ENCODE results near the gene LPCAT2.

LPCAT2 gene

DNA sequence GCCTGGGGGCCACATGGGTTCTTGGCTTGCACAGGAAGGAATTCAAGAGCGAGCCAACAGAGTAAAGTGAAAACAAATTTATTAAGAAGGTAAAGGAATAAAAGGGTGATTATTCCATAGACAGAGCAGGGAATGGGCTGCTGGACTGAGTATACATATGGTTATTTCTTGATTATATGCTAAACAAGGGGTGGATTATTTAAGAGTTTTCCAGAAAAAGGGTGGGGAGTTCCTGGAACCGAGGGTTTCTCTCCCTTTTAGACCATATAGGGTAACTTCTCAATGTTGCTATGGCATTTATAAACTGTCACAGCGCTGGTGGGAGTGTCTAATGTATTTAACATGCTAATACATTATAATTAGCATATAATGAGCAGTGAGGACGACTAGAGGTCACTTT, 27.8 kb upstream of the LPCAT2 start:
- DNase-seq: no peak

DNA sequence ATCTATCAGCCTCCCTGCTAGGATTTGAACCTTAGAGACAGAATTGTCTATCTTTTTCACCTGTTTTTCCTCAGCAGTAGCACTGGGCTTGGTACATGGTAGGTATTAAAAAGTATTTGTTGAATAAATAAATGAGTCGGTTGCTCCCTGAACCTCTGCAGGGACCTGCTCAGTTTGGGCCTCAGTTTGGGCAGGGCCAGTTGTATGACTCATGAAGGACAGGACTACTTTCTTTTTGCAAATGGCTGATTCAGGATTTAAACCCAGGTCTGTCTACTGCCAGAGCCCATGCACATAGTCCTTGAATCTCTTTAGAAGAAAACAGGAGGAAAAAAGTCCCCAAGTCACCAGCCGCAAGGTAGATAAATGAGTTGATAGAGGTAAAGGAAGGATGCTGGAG, 26.8 kb upstream of the LPCAT2 start:
- no peak for DNase-seq

DNA sequence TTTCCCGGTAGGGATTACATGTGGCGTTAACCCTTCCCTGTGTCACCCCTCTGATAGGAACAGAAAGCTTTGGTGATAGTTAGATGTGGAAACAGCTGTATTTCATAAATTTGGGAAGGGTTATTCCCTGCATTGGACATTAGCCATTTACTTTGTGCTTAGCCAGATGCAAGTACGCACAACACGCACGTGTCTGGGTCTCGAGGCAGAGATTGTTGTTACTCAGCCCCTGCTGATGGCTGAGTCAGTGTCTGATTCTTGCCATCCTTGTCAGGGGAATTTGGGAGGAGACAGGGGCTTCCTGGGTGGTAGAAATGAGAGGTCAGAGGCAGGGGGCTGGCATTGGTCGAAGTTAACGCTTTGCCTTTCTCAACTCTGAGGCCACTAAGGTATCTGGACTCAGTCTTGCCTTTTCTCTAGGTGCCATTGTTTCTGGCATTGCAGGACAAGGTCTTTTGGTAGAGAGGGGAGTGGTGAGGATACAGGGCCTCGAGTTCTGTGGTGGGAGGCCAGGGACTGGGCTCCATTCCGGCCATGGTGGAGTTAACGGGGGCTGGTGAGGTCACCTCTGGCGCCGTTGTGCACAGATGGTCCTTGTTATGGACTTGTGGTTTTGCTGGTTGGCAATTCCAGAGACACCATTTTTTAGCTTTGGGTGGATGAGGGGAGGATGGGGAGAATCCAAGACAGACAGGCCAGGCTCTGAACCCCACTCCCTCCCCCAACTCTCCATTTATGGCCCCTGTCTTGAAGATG, 21.6 kb upstream of the LPCAT2 start:
- no peak for DNase-seq

DNA sequence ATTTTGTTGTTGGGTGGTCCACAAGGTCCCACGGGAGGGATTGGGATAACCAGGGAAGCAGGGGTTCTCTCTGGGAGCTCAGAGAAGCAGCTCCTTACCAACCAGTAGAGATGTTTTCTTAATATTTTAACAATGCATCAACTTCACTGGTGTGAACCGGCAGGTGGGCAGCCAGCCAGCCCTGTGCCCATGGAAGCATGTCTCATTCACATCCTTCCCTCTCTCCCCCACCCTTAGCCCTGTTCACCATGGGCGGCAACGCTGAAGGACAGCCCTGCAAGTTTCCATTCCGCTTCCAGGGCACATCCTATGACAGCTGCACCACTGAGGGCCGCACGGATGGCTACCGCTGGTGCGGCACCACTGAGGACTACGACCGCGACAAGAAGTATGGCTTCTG, 20.6 kb upstream of the LPCAT2 start:
- DNase-seq: no peak

DNA sequence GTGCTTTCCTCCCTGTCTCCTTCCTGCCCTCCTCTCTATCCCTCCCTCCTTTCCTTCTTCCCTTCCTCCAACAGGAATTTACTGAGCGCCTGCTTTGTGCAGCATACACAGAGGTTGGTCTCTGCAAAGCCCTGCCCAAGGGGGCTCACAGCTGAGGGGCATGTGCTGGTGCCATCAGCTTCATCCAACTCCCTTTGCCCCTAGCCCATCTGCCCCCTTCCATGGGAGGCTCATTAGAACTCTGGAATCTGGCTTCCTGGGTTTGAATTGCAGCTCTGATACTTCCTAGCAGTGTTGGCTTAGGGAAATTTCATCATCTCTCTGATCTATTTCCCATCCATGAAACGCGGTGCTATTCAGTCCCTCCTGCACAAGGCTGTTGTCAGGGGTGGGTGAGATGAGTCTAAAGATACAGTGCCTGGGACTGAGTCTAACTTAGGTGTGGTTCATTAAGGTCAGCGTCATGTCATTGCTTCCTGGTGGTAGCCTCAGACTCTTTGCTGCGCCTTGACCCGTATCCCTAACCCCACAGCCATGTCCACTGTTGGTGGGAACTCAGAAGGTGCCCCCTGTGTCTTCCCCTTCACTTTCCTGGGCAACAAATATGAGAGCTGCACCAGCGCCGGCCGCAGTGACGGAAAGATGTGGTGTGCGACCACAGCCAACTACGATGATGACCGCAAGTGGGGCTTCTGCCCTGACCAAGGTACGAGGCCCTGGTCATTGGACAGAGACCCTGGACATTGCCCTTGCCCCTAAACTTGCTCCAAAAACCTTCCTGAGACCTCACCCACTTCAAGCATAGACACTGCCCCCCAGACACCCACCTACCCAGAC, 19.5 kb upstream of the LPCAT2 start:
- DNase-seq: no peak

DNA sequence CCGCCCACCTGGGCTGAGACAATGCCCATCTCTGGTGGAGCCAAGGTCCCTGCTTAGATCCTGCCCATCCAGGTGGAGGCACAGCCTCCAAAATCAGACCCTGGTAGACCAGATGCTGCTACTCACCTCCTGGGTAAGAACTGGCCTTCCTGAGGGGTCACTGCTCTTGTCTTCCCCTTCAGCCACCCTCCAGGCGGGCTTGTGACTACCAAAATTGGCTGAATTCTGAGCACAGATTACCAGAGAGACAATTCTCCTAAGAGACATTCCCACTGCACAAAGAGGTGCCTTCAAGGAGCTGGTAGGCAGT, 19.0 kb upstream of the LPCAT2 start:
- DNase-seq: no peak

DNA sequence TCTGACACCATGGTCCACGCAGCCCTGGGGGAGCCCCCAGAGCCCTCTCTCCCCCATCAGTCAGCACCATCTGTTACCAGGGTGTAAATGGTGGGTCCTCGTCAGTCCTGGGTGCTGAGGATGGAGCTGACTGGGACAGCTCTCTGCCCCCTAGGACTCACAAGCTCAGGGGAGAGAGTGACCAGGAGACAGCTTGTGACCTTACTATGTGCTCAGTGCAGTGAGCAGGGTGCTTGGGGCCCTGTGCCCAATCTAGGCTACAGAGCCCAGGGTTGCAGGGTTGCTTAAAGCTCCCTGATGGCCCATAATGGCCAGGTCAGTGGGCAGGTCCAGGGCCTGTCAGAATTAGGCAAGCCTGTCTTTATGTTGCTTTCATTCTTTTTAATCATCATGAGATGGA, 18.6 kb upstream of the LPCAT2 start:
- no peak for DNase-seq

DNA sequence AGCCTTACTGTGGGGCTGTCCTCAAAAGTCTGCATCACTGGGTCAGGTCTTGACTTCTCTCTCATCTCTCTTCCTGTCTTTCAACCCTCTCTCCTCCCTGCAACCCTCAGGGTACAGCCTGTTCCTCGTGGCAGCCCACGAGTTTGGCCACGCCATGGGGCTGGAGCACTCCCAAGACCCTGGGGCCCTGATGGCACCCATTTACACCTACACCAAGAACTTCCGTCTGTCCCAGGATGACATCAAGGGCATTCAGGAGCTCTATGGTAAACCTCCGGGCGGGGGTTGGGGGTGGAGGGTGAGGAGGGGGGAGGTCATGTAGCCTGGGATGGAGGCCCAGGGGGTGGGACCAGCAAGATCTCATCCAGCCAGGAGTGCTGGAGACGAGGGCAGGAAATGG, 17.2 kb upstream of the LPCAT2 start:
- DNase-seq: no peak

DNA sequence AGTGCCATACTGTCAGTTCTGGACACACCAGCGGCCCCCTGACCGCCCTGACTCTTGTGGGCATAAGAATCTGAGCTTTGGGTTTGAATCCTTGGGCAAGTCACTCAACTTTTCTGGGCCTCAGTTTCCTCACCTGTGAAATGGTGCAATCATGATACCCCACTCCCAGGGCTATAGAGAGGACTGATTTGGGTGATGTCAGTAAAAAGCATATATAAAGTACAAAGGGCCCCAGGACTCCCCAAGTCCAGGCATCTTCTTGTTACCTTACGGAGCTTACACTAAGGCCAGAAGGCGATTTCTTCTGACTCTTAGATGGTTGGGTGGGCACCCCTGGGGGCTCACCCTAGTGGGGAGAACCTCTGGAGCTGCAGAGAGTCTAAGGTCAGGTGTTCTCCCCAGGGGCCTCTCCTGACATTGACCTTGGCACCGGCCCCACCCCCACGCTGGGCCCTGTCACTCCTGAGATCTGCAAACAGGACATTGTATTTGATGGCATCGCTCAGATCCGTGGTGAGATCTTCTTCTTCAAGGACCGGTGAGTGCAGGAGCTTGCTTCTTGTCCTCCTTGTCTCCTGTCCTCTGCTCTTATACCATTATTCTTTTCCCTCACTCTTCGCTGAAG, 16.0 kb upstream of the LPCAT2 start:
- no peak for DNase-seq

DNA sequence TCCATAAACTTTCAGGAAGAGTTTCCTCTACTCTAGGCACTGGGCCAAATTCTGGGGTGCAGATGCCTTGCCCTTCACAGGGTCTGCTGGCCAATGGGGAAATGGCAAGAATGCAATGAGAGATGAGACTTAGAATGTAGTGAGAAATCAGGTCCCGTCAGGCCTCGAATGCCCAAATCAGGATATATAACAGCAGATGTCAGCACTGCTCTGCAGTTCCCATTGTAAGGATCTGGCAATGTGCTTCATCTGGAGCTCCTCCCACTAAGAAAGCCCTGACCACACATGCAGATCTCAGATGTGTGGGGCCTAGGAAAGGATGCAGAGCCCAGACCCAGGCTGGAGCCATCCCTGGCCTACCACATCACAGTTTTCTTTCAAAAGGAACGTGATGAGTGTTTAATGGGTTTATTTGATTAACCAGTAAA, 13.9 kb upstream of the LPCAT2 start:
- DNase-seq: no peak

DNA sequence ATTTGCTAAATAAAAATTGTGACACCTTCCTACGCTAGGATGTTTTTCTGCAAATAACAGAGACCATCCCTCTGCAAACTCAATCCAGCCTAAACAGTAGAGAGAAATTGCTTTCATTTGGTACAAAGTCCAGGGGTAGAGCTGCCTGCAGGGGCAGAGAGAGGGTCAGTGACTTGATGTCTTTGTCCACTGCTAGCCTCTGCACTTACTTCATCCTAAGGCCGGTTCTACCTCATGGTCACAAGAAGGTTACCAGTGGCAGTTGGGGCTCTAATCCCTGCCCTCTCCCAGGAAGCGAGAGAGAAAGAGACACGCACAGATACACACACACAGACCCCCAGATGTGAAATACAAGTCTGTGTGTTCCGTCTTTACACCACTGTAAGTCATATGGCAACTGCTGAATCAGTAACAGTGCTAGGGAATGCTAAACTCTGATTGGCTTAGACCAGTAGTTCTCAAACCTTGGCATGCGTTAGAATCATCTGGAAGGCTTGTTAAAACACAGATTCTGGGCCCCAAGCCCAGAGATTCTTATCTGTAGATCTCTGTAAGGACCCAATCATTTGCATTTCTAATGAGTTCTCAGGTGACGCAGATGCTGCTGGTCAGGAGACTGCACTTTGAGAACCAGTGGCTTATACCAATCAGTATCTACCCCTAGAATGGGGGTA, 13.1 kb upstream of the LPCAT2 start:
- DNase-seq: no peak

DNA sequence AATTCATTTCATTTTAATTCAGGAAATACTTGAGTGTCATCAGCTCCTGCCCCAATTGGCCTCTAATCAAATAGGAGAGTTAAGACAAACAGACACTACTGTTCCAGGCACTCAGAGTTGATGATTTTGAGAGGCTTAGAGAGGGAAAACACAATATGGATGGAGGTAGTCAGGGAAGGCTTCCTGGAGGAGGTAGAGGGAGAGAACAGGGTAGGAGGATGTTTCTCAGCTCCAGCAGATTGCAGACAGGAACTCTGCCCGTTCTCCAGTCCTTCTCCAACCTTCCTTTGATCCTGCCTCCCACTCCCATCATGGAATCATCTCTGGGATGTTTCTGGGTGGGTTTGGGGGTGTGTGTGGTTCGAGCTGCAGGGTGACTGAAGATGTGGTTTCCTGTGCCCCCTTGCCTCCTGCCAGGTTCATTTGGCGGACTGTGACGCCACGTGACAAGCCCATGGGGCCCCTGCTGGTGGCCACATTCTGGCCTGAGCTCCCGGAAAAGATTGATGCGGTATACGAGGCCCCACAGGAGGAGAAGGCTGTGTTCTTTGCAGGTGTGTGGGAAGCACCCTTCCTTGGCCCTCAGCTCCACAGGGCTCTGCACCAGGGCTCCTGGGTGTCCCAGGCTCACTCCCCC, 12.2 kb upstream of the LPCAT2 start:
- no peak for DNase-seq

DNA sequence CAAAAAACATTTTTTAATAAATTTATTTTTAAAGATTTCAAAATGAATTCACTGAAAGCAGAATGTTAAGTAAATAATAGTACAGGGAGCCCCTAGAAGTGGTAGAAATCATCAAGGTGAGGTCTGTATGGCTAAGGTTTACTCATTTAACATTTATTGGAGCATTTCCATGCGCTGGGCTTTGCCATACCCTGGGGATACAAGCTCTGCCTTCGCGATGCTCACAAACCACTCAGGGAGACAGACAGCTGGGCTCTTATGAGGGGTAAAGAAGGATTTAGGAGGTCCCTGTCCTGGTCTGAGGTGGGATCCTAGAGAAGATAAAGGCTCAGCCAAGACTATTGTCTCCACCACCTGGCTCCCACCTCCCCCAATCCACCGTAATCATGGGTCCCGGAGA, 11.3 kb upstream of the LPCAT2 start:
- DNase-seq: no peak

DNA sequence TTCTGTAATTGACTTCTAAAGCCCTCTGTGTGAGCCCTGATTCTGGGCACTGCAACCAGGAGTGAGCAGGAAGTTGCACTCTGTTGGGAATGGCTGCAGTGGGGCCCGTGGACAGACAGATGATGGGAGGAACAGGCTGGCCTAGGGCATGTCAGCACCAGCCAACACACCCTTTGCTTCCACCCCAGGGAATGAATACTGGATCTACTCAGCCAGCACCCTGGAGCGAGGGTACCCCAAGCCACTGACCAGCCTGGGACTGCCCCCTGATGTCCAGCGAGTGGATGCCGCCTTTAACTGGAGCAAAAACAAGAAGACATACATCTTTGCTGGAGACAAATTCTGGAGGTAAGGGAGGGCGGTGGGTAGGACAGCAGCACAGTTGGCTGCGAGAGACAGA, 10.8 kb upstream of the LPCAT2 start:
- DNase-seq: no peak

DNA sequence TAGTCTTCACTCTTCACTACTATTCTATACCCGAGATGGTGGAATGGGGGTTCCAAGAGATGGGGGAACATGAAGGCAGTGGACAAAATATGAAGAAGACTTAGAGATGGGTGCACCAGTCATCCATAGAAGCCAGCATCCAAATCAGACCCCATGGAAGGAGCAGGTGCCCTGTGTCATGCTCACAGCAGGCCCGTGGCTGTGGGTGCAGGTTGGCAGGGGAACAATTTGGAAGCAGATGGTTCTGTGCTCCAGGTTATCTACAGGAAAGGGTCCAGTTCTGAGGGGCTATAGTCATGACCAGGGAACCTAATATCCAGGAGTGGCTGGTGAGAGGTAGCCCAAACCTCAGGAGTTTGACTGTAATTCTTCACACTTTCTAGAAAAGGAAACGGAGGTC, 9.6 kb upstream of the LPCAT2 start:
- no peak for DNase-seq

DNA sequence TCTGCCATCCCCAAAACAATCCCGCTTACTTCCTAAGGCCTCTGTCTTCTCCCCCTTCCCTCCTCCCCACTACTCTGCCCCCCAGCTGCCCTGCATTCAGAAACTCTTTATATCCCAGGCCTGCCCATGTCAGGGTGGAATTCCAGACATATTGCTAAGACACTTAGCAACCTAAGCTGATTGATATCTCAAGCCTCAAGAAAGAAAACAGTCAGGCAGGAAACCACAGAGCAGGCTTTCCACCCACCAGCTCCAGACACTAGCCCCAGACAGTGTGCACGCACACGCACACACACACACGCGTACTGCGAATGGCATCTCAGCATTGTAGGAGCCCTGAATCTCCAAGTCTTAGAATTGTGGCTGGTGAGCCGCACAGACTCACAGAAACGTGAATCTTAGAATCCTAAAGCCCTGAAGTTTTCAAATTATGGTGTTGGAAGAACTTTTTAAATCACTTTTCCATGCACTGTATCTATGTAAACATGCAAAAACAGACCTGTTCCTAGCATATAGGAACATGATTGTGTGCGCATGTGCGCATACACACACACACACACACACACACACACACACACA, 8.8 kb upstream of the LPCAT2 start:
- peak in 1 of 5 experiments; percentile 88 for DNase-seq

DNA sequence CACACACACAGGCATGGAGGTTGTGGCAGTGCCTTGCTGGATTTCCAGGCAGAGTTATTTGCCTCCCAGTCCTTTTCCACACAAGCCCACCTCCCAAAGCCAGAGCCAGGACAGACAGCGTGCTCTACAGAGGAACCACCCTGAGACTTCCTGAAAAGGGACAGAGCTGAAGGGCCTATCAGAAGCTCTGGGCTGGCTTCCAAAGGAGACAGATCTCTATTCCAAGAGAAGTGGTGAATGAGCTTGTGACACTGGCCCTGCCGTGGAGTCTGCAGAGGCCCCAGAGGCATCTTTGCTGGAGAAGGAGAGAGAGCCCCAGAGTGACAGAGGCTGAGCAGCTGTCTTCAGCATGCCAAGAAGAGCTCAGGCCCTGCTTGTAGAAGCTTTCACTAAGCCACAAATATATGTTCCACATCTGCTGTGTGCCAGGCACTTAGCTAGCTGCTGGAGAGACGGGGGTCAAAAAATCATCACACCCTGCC, 8.3 kb upstream of the LPCAT2 start:
- peak in 1 of 5 experiments; percentile 39 for DNase-seq

DNA sequence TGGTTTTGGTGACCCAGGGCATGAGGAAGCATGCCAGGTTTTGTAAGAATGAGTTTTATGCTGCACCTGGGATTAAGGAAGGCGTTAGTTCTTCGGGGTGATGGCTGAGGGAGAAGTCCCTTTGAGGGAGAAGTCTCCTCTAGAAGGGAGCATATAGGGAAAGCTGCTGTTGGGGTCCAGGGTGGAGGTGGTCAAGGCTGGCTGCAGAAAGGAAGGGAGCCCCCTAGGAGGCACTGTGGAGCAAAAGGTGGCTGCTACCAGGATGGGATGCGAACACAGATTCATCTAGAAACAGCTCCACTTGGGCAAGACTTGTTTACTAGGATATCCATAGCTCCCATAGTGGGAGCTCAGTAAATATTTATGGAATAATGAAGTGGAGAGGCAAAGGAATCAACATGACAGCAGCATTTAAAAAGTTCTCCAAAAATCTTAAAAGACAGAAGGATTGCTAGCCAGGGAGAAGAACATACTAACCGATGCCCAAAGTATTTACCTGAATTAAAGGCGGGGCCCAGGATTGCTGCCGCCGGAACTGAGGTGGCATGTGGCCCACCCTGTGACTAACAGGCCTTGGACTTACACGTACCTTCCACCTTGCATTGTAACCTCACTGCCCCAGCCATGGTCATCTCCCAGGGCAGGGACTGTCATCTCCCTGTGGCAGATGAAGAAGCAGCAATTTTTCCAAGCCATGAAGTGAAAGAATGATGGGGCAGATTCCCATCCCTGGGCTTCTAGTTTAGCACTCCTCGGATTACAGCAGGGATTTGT, 7.1 kb upstream of the LPCAT2 start:
- DNase-seq: no peak

DNA sequence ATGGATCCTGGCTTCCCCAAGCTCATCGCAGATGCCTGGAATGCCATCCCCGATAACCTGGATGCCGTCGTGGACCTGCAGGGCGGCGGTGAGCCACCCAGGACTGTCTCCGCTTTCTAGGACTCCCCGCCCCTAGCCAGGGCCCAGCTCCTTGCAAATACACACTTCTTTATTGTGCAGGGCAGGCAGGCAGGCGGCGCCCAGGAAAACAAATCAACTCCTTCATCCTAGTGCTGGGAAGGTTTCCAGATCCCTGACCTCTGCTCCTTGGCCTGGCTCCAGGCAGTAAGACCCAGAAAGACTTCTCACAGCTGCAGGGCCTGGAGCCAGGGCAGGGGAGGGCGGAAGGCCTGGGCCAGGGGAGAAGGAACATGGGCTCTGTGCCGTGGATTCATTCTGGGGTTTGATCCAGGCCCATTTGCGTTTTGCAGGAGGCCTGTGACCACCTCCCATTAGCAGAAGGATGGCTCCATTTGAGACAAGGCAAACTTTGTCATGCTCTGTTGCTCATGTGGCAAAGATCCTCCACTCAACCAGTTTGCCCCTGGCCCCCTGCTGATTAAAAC, 6.0 kb upstream of the LPCAT2 start:
- no peak for DNase-seq

DNA sequence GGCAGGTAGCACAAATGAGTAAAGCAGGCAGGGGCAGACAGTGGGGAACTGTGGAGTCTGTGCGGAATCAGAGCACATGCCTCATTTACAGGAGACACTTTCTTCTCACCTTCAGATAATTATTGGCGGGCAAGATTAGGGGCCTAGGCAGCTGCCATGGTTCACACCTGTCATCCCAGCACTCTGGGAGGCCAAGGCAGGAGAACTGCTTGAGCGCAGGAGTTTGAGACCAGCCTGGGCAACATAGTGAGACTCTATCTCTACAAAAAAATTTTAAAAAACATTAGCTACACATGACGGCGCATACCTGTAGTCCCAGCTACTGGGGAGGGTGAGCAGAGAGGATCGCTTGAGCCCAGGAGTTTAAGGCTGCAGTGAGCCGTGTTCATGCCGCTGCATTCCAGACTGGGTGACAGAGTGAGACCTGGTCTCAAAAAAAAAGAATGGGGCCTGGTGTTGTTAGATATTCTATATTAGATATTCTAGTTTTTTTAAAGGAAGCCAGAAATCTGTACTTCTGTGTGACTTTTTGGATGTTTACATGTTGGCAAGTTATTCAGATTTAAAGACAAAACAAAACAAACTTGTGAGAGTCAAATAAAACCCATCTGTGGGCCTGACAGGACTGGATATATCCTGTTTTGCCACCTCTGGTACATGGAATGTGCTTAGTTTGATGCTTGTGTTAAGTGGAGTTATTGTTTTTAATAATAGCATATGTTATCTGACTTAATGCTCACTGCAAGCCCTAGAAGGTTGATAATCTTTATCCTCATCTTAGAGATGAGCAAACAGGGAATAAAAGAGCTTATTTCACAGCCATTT, 4.9 kb upstream of the LPCAT2 start:
- DNase-seq: no peak
